Ectodermal cell (in vitro differentiated cells): Measurements from ENCODE around the gene PCCB.
A peak's percentile ranks its signal among the peaks of the same experiment; 100 is the strongest.

Source experiments
- H3K27ac ChIP-seq: 2 replicates; pipeline ENCODE4 v1.7.0; 2013; ENCODE audit warnings: mild to moderate bottlenecking, low read depth, low read length; ENCODE audit not compliant: insufficient read depth, poor library complexity, severe bottlenecking
- H3K27me3 ChIP-seq: 2 replicates; pipeline ENCODE4 v1.7.0; 2013; ENCODE audit warnings: mild to moderate bottlenecking, low read length; ENCODE audit not compliant: insufficient read depth, control insufficient read depth, poor library complexity, severe bottlenecking
- H3K36me3 ChIP-seq: one replicate; pipeline ENCODE4 v1.7.0; 2013; ENCODE audit warnings: low read length; ENCODE audit not compliant: control insufficient read depth, insufficient read depth
- H3K4me1 ChIP-seq: one replicate; pipeline ENCODE4 v1.7.0; 2013; ENCODE audit warnings: low read length; ENCODE audit not compliant: control insufficient read depth, insufficient read depth
- H3K4me3 ChIP-seq: 2 replicates; pipeline ENCODE4 v1.7.0; 2013; ENCODE audit warnings: low read depth, low read length, control low read depth; ENCODE audit not compliant: insufficient read depth
- H3K9me3 ChIP-seq: 2 replicates; pipeline ENCODE4 v1.7.0; 2013; ENCODE audit warnings: mild to moderate bottlenecking, low read length, moderate library complexity; ENCODE audit not compliant: control insufficient read depth
- WGBS, 2 experiments: methylation state at CpG; one replicate each; pipeline ENCODE4 v1.1.7; 2013; ENCODE audit warnings: missing lambda C conversion rate in 2 of 2; 5-methylcytosine and 5-hydroxymethylcytosine counted together

Gene PCCB

DNA sequence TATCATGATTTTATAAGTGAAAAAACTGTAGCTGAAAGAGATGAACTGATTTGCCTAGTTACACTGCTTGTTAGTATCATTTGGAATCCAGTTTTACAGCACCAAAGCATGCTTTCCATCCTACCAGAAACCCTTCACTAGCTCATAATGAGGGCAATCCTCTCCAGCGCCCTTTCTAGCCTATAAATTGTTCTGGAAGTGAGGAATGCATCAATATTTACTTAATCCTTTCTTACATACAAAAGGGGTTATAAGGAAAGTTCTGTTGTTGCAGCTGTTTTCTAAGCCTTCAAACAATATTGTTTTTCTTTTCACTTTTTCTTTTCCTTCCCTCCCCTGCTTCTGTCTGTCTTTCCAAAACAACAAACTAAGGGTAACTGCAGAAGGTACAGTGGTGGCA, 11.0 kb upstream of the PCCB start:
- no CpG with 5 or more reads among the region's 1 CpG for WGBS, 2 experiments
- H3K36me3 ChIP-seq: no peaks in the 10 kb centered on the region
- H3K4me3 ChIP-seq: no peak overlapping the region
- no peaks in the 10 kb centered on the region for H3K27me3 ChIP-seq
- H3K4me1 ChIP-seq: no peaks in the 10 kb centered on the region
- H3K27ac ChIP-seq: no peak overlapping the region
- H3K9me3 ChIP-seq: no peaks in the 10 kb centered on the region

DNA sequence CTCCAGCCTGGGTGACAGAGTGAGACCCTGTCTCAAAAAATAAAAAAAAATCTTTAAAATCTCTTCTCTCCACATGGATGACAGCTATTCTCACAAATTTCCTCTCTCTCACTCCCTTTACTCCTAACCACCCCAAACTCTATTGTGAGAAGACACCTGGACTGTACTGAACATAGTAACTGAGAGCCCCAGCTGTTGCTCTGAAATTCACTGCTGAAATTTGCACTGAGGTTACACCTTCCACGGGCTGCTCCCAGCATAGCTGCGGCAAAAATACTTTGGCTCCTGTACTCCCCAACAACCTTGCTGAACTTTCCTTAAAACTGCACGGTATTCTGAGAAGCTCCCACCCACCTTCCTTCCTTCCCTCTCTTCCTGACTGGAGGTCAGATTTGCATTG, 4.4 kb upstream of the PCCB start:
- Histone ChIP-seq H3K4me1 (no peaks in the 10 kb centered on the region), H3K4me3 (no peak overlapping the region), H3K36me3 (no peaks in the 10 kb centered on the region), H3K9me3 (no peaks in the 10 kb centered on the region), H3K27ac (no peak overlapping the region), H3K27me3 (no peaks in the 10 kb centered on the region)
- WGBS, 2 experiments: 82 to 87% methylated on average over 3 of the region's 3 CpGs

DNA sequence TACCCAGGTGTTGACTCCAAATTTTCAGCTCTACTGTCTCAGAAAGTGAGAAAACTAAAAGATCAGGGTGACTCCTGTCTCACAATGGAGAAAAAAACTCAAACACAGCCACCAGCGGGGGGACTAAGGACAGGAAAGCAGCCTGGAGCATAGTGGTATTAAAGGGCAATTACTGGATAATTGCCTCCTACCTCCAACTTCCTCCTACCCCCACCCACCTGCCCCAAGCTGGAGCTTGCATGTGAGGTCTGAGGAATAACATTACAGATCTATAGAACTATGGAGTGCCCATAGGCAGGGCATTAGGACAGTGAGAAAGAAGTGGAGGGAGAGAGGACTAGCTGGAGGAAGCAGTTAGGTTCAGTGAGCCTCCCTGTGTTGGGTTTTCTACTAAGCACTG, 2.7 kb upstream of the PCCB start:
- Histone ChIP-seq H3K9me3 (no peaks in the 10 kb centered on the region), H3K4me3 (no peak overlapping the region), H3K27ac (no peak overlapping the region), H3K4me1 (peaks cover 8% of the 10 kb centered on the region), H3K27me3 (no peaks in the 10 kb centered on the region), H3K36me3 (no peaks in the 10 kb centered on the region)
- 25 to 55% methylated on average over 1 of the region's 1 CpG for WGBS, 2 experiments

DNA sequence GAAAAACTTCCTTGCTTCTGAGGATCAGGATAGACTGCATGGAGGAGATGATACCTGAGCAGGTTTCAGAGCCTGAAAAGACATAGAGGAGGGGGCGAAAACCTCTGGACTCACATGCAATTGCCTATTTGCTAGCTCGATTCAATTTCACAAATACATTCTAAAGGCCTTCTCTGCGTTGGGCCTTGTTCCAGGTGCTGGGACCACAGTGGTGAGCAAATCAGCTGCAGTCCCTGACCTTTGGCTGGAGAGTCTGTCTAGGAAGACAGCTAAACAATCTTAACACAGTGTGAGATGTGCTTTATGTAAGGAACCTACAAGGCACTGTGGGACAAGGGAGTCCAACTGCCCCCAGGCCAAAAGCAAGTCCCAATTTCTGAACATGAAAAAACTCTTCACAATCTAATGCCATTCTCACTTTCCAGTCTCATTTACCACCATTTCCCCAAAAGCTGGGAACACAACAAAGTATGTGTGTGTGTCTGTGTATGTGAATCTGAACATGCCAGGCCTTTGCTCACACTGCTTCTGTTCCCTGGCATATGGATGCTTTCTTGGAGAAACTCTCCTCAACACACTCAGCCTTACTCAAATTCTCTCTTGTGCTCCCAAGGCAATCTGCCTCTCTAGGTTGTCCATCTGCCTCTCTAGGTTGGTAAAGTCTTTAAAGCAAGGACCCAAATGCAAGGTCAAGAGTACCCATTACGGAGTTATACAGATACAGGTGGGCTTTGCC, 2.1 kb upstream of the PCCB start:
- H3K27me3 ChIP-seq: no peaks in the 10 kb centered on the region
- WGBS, 2 experiments: 92 to 93% methylated on average over 4 of the region's 4 CpGs

DNA sequence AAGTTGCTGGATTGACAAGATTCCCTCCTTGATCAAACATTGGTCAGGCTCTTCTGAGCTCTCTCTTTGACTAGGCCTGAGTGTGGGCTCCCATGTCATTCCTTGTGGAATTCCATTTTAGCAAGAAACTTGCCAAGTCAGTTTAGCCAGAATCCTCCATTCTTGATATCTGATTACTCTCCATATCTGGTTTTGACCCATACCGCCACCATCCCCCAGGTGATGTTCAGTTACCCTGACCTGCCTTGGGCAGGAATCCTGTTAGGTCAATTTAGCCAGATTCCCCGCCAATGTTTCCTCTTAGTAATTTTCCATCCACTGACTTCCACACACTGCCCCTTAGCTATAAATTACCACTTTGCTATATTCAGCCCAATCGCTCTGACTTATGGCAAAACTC, 1.0 kb upstream of the PCCB start:
- H3K4me1 ChIP-seq: peaks cover 8% of the 10 kb centered on the region
- H3K4me3 ChIP-seq: no peak overlapping the region
- no peaks in the 10 kb centered on the region for H3K9me3 ChIP-seq
- 97 to 98% methylated on average over 3 of the region's 3 CpGs for WGBS, 2 experiments
- no peaks in the 10 kb centered on the region for H3K36me3 ChIP-seq
- H3K27ac ChIP-seq: no peak overlapping the region
- no peaks in the 10 kb centered on the region for H3K27me3 ChIP-seq

More for the DNA sequence above, 2.1 kb upstream of the PCCB start:
- peaks cover 8% of the 10 kb centered on the region for H3K4me1 ChIP-seq
- H3K36me3 ChIP-seq: no peaks in the 10 kb centered on the region
- H3K9me3 ChIP-seq: no peaks in the 10 kb centered on the region
- H3K4me3 ChIP-seq: no peak overlapping the region
- no peak overlapping the region for H3K27ac ChIP-seq

DNA sequence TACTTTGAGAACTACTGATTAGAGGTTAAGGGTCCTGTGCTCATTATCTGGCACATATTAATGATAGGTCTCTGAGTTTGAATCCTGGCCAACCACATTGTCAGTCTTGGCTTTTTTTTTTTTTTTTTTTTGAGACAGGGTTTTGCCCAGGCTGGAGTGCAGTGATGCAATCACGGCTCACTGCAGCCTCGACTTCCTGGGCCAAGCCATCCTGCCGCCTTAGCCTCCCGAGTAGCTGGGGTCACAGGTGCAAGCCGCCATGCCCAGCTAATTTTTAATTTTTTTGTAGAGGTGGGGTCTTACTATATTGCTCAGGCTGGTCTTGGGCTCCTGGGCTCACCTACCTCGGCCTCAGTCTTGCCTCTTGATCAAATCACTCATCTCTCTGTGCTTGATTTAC, 547 bp upstream of the PCCB start:
- Histone ChIP-seq H3K27ac (no peak overlapping the region), H3K4me1 (peaks cover 8% of the 10 kb centered on the region), H3K36me3 (no peaks in the 10 kb centered on the region), H3K9me3 (no peaks in the 10 kb centered on the region), H3K4me3 (peak overlapping the region; percentile 68), H3K27me3 (no peaks in the 10 kb centered on the region)
- WGBS, 2 experiments: 81 to 91% methylated on average over 6 of the region's 6 CpGs

DNA sequence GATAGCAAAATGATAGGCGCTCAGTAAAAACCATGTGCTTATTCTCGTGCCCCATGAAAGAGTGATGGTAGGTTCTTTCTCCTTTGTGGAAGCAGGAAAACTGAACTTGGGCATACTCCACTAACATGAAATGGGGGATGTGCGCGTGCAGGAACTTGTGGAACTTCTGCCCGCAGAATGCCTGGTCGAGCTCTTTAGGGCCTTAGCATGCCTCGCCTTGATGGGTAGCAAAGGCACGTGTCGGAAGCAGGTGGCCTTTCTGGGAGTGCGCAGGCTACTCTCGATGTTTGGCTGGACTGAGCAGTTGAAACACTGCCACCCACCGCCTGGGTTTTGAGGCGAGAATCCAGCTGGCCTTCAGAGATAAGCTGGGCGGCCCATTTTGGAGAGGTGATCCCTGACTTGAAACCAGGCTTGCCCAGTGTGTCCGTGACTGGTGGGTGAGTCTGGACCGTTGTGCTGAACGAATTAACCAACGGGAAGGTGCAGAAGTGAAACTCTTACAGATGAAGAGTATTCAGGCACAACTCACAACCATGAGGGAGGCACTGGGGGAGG, 842 bp downstream of the PCCB start:
- 69% methylated on average over 18 of the region's 18 CpGs for WGBS, 2 experiments
- Histone ChIP-seq H3K27me3 (no peaks in the 10 kb centered on the region), H3K4me1 (peaks cover 8% of the 10 kb centered on the region), H3K9me3 (no peaks in the 10 kb centered on the region), H3K4me3 (peak overlapping the region; percentile 68), H3K36me3 (peaks cover 4% of the 10 kb centered on the region), H3K27ac (no peak overlapping the region)

DNA sequence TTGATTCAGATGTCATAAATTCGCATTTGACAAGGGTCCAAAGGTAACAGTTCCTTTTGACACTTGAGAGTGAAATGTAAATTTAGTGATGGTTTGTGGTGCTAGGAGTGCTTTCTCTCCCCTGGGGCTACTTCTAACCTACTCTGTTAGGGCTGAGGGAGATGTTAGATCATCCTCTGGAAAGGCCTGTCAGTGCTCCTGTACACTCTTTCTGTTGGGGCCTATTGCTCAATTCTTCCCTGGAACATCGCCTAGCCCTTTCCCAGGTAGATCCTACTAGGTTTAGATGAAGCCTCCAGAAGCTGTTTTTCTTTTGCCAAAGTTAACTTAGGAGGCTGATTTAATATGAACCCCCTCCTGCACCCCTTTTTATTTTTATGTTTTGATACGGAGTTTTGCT, 1.4 kb downstream of the PCCB start:
- Histone ChIP-seq H3K9me3 (no peaks in the 10 kb centered on the region), H3K36me3 (peaks cover 9% of the 10 kb centered on the region), H3K27me3 (no peaks in the 10 kb centered on the region), H3K27ac (no peak overlapping the region), H3K4me3 (peak overlapping the region; percentile 68), H3K4me1 (peaks cover 8% of the 10 kb centered on the region)
- WGBS, 2 experiments: 85 to 96% methylated on average over 3 of the region's 3 CpGs

DNA sequence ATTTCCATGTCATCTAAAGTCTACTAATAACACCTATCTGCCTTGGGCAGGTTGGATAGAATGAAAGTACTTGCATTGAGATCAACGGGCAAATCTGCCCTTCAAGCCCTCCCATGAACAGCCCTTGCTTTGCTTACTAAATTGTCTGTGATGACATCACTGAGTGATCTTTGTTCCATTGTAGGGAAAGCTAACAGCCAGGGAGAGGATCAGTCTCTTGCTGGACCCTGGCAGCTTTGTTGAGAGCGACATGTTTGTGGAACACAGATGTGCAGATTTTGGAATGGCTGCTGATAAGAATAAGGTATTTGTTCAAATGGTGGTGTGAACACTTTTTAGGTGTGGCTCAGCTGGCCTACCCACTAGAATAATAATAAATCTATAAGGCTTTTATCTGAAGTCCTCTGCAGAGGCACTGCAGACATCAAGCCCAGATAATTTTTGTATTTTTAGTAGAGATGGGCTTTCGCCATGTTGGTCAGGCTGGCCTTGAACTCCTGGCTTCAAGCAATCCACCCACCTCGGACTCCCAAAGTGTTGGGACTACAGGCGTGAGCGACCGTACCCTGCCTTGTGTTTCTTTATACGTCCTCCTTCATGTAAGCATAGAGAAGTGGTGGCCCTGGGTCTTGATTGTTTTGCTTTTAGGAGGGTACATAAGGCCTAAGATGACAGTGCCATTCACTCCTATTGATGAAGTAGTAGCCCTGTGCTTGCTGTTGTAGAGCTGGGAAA, 5.7 kb downstream of the PCCB start:
- H3K36me3 ChIP-seq: peaks cover 14% of the 10 kb centered on the region
- H3K4me1 ChIP-seq: peaks cover 8% of the 10 kb centered on the region
- no peak overlapping the region for H3K4me3 ChIP-seq
- 96 to 97% methylated on average over 8 of the region's 8 CpGs for WGBS, 2 experiments
- no peaks in the 10 kb centered on the region for H3K9me3 ChIP-seq
- H3K27ac ChIP-seq: no peak overlapping the region
- H3K27me3 ChIP-seq: no peaks in the 10 kb centered on the region

DNA sequence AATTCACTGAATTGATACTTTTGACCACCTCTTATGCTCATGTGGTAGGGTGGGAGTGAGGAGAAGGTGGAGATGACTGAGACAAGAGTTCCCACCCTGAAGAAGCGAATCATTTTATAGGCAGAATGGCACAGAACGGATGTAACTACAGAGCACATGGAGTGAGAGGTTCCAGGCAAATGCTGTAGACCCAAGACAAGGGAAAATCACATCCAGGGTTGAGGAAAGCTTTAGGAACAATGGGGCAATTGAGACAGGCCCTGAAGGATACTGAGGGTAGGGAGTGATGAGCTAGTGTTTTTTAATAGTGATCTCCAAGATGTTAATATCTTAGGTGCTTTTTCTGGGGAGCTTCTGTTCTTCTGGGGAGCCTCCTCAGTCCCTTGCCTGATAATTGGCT, 8.1 kb downstream of the PCCB start:
- Histone ChIP-seq H3K4me1 (no peaks in the 10 kb centered on the region), H3K9me3 (no peaks in the 10 kb centered on the region), H3K27me3 (no peaks in the 10 kb centered on the region), H3K36me3 (peaks cover 20% of the 10 kb centered on the region), H3K27ac (no peak overlapping the region), H3K4me3 (no peak overlapping the region)
- 93 to 95% methylated on average over 2 of the region's 2 CpGs for WGBS, 2 experiments
